NCI-H2171 (cell line): Measurements from ENCODE around the gene SLC31A2.

ENCODE experiments used
- DNase-seq: peaks from one replicate; lab custom pipeline; 2025; lab: John Stamatoyannopoulos, UW

The SLC31A2 gene

DNA sequence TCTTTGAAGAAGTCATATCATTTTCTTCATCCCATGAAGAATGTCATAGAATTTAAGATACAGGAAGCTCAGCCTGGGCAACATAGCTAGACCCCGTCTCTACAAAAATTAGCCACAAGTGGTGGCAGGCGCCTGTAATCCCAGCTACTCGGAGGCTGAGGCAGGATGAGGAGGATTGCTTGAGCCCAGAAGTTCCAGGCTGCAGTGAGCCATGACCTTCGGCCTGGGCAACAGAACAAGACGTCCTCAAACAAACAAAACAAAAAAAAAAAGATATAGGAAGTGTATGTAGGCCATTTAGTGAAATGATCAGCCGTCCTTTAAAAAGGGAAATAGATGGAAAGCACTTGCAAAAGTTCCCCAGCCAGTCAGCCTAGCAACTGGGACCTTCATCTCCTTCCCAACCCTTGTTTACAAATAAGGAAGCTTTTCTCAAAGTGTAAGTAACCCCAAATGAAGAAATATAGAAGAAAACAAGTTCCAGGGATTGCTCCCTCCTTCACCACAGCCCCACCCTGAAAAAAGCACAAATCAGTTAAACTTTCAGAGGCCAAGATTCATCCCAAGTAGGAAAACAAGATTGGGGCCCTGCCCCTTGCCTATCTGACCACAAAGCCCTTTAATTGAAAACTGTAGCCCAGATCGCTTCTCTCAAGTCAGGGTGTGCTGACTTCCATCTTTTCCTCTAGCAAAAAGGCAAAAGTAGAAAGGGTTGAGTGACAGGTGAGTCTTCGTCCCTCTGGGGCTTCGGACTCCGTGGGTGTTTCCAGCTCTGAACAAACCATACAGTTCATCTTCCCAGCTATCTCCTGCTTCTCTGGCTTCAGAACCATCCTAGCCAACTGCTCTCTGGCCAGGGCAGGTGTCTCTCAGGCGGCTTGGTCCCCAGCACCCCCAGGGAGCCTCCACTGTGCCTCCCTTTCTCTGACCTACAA, 1.2 kb downstream of the SLC31A2 start:
- no peak for DNase-seq

DNA sequence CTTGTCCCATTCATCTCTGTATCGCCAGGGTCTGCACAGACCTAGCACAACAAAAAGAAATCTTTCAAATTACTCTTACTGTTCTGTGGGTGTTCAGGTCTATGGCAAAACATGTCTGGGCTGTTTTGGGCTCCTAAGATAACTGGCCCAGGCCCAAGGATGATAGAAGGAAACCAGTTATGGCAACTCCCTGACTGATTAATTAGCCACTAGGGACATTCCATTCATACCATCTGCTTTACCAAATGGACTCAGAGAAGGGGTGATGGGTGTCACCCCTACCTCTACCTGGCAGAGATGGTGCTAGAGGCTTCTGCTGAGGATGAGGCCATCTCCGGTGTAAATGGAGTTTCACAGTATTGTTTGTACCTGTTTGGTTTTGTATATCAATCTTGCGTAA, 1.9 kb downstream of the SLC31A2 start:
- peak; percentile 27 for DNase-seq

DNA sequence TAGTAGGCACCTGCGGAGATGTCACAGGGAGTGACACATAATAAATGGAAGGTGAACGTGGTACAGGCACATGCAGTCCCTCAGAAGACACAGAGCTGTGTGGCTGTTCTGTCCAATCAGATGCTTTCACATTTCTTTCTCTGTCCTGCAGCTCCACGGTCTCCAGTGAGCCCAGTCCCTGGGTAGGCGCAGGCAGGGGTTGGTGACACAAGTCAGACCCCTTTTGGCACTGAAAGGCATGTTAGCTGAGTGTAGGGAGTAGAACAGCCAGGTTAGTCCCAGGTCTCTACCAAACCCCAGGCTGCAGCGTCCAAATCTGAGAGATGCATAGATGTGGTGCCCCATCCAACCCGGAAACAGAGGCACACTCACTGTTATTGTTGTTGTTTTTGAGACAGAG, 2.8 kb downstream of the SLC31A2 start:
- DNase-seq = no peak

DNA sequence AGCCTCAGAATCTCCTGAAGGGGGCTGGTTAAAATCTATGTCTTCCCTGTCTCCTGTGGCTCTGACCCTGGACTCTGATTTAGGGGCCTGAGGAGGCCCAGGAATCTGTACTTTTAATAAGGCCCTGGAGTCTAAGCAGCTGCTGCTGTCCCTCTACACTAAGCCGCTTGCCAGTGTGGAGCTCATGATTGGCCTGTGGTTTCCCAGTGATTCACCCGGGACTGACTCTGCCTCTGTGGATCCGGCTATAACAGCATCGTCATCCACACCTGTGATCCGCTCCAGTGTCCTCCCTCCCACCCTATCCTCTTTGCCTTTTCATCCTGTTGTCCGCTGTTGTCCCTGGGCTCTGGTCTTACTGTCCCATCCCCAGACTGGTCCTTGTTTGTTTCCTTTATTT, 3.7 kb downstream of the SLC31A2 start:
- no peak for DNase-seq

DNA sequence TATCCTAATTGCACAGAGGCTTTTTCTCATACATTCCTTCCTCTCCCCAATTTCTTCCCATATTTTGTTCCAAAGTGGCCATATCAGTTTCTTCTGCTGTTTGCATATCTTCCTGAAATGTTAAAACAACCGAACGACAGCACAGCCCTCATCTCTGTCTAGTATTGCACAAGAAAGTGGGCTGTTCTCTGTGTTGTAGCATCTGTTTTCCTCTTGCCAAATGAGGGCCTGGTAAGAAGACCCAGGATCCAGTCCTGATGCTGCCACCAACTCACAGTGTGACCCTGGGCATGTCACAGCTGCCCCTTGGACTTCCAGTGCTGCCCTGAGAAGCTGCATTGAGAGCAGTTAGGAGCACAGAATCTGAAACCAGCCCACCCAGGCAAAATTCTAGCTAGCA, 4.1 kb downstream of the SLC31A2 start:
- DNase-seq = no peak

DNA sequence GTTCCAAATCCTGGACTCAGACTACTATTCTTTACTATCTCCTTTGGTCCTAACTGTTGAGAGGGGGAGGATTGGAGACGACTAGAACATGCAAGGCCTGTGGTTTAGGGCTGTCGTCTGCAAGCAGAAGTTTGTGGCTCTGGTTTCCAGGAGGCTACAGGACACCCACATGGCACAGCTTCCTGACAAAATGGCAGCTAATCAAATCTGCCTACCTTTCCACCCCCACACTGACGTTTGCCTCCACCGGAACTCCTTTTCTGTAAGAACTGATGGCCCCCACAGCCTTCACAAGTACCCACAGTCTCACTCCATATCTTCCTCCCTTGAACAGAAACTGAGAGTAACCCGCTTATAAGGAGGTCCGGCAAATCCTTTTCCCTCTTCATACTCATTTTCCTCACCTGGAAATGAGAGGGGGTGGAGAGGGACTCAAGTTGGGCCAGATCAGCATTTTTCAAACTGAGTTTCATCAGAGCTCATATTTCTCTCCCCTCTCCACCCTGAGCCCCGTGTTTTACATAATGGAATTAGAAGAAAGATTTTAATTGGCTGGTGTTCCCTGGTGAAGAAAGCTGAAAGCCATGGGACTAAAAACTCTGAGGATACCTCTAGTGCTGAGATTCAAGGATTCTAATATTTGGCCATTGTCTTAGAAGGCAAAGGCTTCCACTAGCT, 5.2 kb downstream of the SLC31A2 start:
- DNase-seq = no peak

DNA sequence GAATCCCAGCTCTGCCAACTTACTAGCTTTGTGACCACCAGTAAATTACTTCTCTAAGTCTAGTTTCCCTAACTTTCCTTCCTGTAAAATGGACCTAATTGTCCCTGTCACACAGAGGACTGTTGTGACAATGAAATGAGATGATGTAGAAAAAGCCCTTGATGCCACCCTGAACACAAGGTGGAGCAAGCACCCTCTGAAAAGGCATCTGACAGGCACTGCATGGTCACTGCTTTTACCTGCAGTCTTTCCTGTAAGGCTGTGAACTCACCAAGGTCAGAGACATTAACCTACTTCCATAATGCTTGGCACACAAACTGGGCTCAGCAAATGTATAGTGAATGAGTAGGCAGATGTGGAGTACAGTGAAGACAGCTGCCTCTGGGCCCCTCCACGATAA, 6.1 kb downstream of the SLC31A2 start:
- DNase-seq = no peak

DNA sequence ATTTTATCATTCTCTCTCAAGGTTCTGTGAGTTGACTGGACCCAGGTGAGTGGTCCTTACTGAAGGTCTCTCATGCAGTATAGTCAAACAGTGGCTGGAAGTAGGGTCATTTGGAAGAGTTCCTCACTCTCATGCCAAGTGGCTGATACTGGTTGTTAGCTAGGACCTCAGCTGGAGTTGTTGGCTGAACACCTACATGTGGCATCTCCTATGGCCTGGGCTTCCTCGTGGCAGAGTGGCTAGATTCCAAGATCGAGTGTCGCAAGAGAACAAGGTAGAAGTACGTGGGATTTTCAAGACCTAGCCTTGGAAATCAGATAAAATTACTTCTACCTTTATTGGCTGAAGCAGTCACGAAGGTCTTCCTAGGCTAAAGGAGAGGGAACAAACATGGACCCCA, 7.6 kb downstream of the SLC31A2 start:
- no peak for DNase-seq

DNA sequence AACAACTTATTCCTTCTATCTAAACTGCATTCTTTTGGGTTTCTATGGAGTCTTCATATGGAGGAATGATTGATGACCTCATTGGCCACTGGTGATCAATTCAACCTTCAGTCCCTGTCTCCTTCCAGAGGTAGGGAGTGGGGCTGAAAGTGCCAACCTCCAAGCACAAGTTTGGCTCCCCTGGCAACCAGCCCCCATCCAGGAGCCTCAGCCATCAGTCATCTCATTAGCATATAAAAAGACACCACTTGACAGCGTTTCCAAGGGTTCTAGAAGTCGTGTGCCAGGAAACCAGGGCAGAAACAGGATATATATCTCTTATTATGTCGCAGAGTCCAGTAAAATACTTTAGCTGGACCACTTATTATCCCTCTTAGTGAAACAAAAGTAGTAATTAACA, 9.8 kb downstream of the SLC31A2 start:
- no peak for DNase-seq

DNA sequence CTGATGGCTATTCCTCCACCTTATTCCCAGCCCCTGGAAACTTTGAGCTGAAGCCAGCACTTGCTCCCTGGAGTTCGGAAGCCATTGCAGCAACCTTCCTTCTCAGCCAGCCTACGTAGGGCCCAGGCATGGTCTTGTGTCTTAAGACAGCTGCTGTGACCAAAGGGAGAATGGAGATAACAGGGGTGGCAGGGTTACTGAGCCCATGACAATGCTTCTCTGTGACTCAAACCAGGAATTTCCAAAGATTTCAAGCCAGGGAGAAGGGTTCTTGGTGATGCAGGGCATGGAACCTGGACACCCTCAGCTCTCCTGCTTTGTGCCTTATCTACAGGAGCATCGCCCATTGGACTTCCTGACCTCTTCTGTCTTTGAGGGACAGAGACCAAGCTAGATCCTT, 12.2 kb downstream of the SLC31A2 start:
- DNase-seq = no peak

DNA sequence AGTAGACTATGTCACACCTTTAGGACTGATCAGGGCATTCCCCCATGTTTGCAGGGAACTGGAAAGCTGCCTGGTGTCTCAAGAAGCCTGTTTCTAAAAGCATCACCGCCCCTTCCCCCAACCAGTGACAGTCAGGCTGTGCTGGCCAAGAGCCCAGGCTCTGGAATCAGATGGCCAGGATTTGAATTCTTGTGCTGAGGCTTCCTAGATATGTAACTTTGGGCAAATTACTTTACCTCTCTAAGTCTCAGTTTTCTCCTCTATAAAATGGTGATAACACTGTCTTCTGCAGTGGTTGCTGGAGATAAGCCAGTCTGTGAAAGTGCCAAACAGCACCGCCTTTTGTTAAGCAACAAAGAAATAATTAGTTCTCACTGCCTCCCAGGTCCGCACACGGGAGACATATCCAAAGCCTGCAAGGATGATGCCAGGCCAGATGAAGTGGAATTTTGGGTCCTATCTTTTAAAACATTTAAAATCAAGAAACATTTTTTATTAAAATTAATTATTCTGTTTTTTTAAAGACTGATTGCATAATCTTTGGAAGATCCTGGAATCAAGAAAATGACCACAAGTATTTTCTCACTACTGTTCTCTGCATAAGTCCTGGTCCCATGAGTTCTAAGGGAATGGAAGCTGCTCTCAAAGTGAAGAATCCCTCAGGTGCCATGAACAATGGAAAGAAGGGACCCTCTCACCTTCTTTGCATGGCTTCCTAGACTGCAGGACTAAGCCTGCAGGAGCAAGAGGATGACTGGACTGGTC, 13.9 kb downstream of the SLC31A2 start:
- no peak for DNase-seq

DNA sequence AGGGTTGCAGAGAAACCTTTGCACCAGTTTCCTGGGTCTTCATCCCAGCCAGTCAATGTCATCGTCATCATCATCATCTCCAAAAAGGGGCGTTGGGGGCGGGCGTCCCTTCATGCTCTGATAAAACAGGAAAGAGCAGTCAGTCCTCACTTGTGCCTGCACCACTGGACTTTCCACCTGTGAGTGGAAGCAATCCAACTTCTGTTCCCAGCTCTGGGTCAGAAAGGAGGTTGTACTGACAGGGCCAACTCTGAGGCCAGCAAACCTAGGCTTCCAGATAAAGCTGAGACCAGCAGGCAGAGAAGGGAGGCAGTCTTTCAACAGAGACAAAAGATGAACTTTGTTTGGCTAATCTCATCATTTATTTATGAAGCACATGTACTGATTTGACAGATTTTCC, 15.2 kb downstream of the SLC31A2 start:
- DNase-seq = no peak

DNA sequence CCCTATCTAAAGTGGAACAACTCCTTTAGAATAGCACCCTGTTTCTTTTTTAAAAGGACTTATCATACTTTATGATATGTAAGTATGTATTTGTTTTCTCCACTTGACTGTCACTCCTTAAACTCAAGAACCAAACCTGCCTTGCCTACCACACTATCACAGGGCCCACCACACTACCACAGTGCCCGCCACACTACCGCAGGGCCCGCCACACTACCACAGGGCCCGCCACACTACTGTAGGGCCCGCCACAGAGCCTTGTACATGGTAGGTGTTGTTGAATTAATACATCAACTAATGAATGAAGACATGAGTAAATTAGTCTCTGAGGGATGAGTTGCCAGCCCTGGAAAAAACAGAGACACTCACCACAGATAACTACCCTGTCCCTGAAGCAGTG, 18.0 kb downstream of the SLC31A2 start:
- no peak for DNase-seq

DNA sequence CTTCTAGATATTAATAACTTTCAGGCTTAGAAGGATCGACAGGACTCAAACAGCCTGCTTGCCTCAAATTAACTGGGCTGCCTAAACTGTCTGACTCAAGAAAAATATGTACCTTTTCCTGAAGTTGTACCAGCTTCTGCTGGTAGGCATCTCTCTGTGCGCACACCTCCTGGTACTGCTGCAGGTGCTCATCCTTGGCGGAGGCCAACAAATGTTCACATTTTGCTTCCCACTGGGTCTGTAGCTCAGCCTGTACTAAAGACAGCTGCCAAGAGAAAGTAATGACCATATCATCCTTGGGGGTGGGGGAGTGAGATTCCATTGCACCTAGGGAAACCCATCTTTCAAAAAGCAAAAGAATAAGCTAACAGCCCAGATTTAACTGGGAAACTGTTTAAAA, 22.5 kb downstream of the SLC31A2 start:
- DNase-seq = no peak

DNA sequence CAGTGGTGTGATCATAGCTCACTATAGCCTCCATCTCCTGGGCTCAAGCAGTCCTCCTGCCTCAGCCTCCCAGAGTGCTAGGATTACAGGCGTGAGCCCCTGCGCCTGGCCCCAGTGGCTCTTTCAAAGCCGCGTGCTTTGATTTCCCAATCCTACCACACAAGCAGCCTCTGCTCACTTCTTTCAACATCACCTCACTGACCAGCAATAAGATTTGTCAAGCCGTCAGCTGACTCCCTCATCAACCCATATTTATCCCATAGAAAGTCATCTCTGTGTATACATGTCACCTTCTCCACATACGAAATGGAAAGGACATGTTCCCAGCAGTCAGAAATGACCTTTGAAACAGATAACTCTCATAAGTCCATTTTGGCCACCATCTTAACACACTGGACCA, 26.0 kb downstream of the SLC31A2 start:
- DNase-seq = no peak

DNA sequence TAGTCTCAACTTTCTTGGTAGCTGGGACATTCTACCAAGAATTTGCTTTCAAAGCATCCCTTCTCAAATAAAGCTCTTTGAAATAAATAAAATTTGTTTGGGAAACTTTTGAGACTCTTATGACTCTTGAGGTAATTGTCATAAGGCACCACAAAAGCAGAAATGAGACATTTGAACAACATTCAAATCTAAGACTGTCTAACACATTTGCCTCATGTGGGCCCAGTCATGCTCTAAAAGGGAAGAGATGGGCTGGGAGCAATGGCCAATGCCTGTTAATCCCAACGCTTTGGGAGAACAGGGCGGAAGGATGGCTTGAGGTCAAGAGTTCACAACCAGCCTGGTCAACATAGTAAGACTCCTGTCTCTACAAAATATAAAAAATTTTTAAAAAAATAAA, 26.4 kb downstream of the SLC31A2 start:
- DNase-seq = no peak

DNA sequence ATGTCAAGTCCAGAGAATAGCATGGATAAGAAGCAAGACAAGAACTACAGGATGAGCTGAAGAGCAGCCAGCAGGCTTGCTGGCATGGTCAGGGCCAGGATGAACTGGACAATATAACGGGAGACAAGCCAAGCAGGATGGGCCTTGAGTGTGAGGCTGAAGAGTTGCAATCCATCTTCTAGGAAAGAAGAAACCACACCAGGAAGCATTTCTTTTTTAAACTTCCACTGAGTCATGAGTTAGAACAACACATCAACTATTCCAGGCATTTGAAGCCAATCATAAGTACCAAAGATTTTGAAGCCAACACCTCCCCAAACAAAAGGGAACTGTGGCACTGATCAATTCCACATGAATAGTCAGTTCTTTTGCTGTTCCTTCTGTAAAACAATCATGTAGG, 27.3 kb downstream of the SLC31A2 start:
- no peak for DNase-seq

DNA sequence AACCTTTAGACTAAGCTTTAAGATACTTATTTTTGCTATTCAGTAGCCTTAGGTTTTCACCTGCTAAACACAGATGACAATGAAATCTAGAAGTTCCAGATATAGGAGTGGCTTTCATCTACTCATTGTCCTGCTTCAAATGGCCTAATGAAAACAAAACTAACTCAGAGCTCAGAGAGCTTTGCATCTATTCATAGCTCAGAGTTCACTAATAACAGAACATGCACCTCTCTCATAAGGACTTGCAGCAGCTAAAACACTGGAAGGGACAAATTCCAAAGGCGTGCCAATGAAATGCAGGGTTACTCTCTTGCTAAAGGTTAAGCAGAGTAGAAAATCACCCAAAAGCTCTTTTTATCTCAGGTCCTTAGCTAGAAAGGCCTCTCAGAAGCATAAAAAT, 29.0 kb downstream of the SLC31A2 start:
- no peak for DNase-seq

DNA sequence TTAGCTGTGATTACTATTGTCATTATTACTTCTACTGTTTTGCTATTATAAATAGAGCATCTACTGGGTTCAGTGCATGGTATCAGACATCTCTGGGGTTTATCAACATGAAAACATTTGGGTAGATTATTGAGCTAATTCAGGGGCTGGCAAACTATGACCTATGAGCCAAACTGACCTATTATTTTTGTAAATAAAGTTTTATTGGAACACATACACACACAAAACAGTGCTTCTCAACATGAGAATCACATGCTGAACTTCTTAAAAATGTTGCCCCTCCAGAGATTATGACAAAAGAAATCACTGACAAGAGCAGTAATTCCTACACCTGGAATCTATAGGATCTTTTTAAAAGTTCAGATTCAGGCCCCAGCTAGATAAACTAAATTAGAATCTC, 30.4 kb downstream of the SLC31A2 start:
- DNase-seq = no peak

DNA sequence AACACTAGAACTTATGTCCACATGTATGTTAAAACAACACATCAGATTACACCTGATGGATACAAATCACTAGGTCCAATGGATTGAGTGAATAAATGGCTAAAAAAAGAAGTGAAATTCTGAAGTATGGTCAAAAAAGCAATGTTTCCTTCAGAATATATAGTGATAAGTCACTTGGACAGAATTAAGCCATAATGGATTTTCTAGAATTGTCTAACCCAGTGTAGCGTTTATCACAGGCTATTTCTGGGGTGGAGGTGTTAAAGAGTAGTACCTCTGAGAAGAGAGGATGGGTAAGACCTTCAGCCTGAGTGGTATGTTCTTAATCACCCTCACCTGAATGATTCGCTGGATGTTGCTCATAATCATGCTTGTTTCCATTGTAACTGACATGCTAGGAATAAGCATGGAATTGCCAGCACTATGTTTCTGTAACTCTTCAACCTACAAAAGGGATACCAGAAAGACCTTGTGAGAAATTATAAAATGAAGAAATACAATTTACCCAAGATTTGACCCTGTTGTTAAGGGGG, 33.2 kb downstream of the SLC31A2 start:
- no peak for DNase-seq

DNA sequence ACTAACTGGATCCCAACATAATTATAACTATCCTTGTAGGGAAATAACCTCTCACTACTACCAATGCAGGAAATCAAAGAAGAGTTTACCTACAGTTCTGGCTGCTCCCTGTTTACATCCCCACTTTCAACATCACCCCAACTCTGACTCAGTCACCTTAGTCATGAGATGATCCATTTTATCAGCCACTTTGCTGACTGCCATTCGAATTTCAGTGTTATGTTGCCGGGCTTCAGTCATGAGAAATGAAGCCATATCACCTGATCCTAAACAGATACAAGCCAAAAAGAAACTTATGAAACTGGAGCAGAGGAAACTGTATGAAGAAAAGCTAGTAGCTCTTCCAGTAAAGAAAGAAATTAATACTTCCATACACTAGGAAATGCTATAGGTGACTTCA, 33.7 kb downstream of the SLC31A2 start:
- no peak for DNase-seq

DNA sequence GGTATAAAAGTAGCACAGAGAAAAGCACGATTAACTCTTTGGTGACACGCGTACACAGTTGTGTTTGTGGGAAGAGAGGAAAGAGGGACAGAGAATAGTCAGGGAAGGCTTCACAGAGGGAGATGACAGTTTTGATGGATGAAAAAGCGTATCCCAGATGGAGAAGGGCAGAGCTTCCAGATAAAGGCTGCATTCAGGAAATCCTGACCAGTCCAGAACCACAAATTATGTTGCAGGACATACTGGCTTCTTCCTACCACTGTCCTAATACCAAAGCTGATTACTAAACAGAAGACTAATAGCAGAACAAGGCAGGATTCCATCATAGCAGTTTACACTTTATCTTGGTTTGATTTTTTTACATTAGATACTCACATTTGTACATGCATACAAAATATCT, 34.5 kb downstream of the SLC31A2 start:
- DNase-seq = no peak
